Effector memory CD4-positive, alpha-beta T cell (primary cell): Measurements from ENCODE around the gene TSHZ2.

ENCODE experiments used
- DNase-seq, 3 donors: peaks; one replicate each; pipeline ENCODE4 v3.0.0-alpha.2; 2020
- H3K27ac ChIP-seq: 2 replicates; pipeline ENCODE4 v1.7.0; 2013; ENCODE audit warnings: mild to moderate bottlenecking, low read length, moderate library complexity; ENCODE audit not compliant: insufficient read depth, poor library complexity, severe bottlenecking
- H3K27me3 ChIP-seq: replicated peaks from 2 replicates; pipeline ENCODE4 v1.7.0; 2013; ENCODE audit warnings: mild to moderate bottlenecking, low read length; ENCODE audit not compliant: insufficient read depth, control insufficient read depth, poor library complexity, severe bottlenecking
- H3K36me3 ChIP-seq: 2 replicates; pipeline ENCODE4 v1.7.0; 2013; ENCODE audit warnings: mild to moderate bottlenecking, low read length, moderate library complexity; ENCODE audit not compliant: control insufficient read depth, insufficient read depth
- H3K4me1 ChIP-seq: 2 replicates; pipeline ENCODE4 v1.7.0; 2013; ENCODE audit warnings: low read length, mild to moderate bottlenecking; ENCODE audit not compliant: control insufficient read depth, insufficient read depth, poor library complexity, severe bottlenecking
- H3K4me3 ChIP-seq: 2 replicates; pipeline ENCODE4 v1.7.0; 2013; ENCODE audit warnings: low read length, low read depth, mild to moderate bottlenecking; ENCODE audit not compliant: insufficient read depth, poor library complexity, severe bottlenecking
- H3K9me3 ChIP-seq: 2 replicates; pipeline ENCODE4 v1.7.0; 2013; ENCODE audit warnings: mild to moderate bottlenecking, low read length, moderate library complexity; ENCODE audit not compliant: control insufficient read depth

The TSHZ2 gene

DNA sequence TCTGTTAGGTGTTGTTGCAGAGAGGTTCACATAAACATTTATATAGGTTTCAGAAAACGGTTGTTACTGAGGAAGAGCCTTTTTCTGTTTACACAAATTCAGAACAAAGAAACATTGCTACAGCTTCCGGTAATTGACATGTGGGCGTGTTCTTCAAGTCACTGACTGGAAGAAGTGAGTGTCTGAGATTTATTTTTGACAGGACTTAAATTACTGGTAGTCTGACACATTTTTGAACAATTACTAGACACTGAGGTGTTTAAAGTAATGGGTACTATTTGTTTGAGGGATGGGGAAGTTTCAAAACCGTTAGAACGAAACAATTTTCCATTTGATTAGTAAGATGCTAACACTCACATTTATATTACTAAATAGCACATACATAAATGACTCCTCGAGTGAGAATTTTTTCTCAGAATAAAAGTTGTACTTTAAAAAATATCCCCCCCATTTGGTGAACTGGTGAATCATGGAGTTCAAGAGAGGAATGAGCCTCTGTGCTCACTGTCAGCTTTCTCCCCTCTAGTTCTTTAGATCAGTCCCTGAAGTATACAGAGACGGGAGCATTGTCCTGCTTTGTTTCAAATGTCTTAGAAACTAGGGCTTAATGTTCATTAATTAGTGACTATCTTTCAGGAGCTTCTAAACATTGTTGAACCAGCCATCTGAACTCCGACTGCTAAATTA, 98.7 kb downstream of the TSHZ2 start:
- DNase-seq, result no peak
- Histone ChIP-seq H3K36me3 (no peaks in the 10 kb centered on the region), H3K27me3 (no peaks in the 10 kb centered on the region), H3K27ac (no peak overlapping the region), H3K9me3 (no peaks in the 10 kb centered on the region), H3K4me1 (no peaks in the 10 kb centered on the region), H3K4me3 (no peak overlapping the region)

DNA sequence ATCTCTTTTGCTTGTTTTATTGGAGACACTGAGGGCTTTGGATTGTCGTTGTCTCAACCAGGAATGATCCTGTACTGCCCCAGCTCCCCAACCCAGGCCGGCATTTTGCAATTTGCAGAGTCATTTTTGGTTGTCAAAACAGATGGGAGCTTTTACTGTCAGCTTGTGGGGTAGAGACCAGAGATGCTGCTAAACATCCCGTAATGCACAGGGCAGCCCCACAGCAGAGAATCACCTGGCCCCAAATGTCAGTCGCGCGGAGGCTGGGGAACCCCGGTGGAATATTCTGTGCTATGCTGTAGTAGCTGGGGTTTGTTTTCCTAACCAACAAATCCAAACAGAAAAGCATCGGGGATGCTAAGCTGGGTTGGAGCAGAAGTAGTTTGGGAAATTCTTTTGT, 99.7 kb downstream of the TSHZ2 start:
- no peak overlapping the region for H3K4me3 ChIP-seq
- H3K9me3 ChIP-seq, result no peaks in the 10 kb centered on the region
- no peak overlapping the region for H3K27ac ChIP-seq
- H3K4me1 ChIP-seq, result no peaks in the 10 kb centered on the region
- H3K36me3 ChIP-seq, result no peaks in the 10 kb centered on the region
- DNase-seq, result no peak
- no peaks in the 10 kb centered on the region for H3K27me3 ChIP-seq

DNA sequence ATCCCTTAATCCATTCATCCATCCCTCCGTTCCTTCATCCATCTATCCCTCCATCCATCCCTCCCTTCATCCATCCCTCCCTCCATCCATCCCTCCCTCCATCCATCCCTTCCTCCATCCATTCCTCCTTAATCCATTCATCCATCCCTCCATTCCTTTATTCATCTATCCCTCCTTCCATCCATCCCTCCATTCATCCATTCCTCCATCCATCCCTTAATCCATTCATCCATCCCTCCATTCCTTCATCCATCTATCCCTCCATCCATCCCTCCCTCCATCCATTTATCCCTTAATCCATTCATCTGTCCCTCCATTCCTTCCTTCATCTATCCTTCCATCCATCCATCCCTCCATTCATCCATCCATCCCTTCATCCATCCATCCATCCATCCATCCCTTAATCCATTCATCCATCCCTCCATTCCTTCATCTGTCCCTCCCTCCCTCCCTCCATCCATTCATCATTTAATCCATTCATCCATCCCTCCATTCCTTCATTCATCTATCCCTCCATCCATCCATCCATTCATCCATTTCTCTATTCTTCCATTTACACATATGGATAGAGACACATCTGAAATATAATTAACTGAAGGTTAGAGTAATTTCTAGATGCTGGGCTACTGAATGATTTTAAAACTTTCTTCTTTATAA, 100.9 kb downstream of the TSHZ2 start:
- Histone ChIP-seq H3K36me3 (no peaks in the 10 kb centered on the region), H3K27me3 (no peaks in the 10 kb centered on the region), H3K9me3 (no peaks in the 10 kb centered on the region), H3K4me3 (no peak overlapping the region), H3K27ac (no peak overlapping the region), H3K4me1 (no peaks in the 10 kb centered on the region)
- DNase-seq, result no peak

DNA sequence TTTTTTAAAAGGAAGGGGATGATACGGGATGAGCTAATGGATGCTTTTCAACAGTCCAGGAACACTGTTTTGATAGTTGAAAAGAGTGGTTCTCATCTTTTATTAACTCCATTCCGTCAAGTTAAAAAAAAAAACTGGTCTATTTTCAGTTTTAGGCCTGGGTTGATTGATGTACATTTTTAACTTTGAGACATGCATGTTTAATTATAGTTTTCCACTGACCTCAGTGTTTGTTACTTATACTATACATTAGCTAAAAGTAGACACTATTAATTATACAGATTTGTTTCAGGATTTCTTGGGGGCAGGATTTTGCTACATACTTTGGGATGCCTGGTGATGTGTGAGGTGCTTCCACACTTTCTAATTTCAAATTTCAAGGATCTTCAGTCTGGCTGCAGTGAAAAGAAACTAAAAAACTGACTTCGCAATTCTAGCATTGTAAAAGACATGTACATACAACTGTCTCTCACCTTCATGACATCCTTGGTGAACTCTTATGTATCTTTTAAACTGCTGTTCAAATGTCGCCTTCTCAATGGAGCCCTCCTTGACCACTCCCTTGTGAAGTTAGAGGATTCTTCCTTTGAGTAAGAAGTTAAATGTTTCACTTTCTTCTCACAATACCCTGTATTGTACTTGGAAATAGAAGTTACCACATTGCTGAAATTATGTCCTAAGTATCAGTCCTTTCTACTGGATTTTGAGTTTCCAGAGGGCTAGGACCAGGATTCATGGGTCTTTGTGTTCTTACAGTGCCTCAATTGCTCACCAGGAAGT, 101.7 kb downstream of the TSHZ2 start:
- DNase-seq, result no peak

DNA sequence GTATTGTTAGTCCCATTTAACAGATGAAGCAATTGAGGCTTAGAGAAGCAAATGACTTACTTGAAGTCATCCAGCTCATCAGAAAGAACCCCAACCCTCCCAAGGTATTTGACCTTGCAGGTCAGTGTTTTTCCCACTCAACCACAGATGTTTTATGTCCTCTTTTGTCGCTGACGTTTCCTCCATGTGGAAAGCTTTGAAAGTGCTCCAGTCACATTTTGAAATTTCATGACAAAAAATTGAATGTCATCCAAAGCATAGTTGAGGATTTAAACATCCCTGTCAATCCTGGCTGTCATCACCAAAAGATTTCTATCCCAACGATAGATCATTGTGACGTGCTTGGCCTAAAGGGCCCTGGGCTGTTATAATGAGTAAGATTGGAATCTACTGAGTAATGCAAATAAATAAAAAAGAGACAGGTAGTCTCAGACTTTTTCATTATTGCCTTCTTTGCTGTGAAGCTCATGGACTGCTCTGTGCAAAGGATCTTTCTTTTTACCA, 102.7 kb downstream of the TSHZ2 start:
- H3K4me1 ChIP-seq, result no peaks in the 10 kb centered on the region
- H3K4me3 ChIP-seq, result no peak overlapping the region
- no peak for DNase-seq
- no peak overlapping the region for H3K27ac ChIP-seq
- no peaks in the 10 kb centered on the region for H3K27me3 ChIP-seq
- no peaks in the 10 kb centered on the region for H3K9me3 ChIP-seq
- H3K36me3 ChIP-seq, result no peaks in the 10 kb centered on the region

More for the DNA sequence above, 101.7 kb downstream of the TSHZ2 start:
- Histone ChIP-seq H3K36me3 (no peaks in the 10 kb centered on the region), H3K27me3 (no peaks in the 10 kb centered on the region), H3K27ac (no peak overlapping the region), H3K4me1 (no peaks in the 10 kb centered on the region), H3K9me3 (no peaks in the 10 kb centered on the region), H3K4me3 (no peak overlapping the region)

DNA sequence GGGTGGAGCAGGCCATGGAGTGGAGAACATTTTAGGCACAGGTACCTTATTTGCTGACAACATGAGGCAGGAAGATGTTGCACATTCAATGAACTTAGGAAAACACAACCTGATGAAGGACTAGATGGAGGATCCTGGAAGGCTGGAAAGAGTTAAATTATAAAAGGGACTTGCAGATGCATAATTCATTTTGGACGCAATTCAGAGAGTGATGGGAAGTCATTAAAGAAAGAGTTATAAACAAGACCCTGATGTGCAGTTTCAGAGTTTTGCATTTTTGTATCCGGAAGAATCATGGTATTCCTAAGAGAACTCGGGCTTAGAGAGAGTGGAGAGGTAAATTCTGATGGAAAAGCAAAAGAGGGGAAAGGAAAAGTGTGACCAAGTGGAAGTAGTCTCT, 104.5 kb downstream of the TSHZ2 start:
- DNase-seq, result no peak
- no peaks in the 10 kb centered on the region for H3K9me3 ChIP-seq
- no peak overlapping the region for H3K27ac ChIP-seq
- no peaks in the 10 kb centered on the region for H3K27me3 ChIP-seq
- H3K4me3 ChIP-seq, result no peak overlapping the region
- no peaks in the 10 kb centered on the region for H3K4me1 ChIP-seq
- H3K36me3 ChIP-seq, result no peaks in the 10 kb centered on the region

DNA sequence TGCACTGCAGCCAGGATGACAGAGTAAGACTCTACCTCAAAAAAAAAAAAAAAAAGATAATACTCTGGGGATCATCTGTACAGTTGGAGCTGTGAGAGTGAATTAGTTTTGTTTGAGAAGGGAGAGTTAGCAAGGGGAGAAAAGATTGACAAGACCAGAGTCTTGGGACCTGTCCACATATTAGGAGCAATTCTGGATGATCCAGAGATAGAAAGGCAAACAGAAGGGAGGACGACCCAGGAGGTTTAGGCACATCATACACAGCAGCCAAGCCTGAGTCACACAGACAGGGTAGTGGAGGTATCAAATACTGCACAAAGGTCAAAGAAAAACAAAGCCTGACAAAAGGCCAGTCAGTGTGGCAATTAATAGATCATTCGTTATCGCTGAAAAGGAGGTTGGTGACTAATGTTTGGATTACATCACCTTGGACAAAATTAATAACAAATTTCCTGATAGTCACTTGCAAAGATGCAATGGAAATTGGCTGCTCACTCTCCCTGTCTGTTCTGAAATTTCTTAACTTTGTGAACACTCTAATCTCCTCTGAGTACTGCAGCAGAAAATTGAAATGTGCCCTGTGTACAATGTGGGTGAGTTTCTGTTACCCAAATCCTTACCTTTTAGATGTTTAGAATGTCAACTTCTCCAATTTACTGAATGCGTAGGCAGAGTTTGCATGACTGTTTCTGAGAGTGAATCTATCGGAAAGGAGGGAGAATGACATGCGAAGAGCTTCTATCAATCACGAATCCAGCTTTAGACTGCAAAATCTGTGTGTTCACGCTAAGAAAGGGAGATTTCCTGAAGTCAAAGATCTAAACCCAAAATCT, 105.4 kb downstream of the TSHZ2 start:
- Histone ChIP-seq H3K9me3 (no peaks in the 10 kb centered on the region), H3K4me1 (no peaks in the 10 kb centered on the region), H3K27ac (no peak overlapping the region), H3K4me3 (no peak overlapping the region), H3K36me3 (no peaks in the 10 kb centered on the region), H3K27me3 (no peaks in the 10 kb centered on the region)
- no peak for DNase-seq

DNA sequence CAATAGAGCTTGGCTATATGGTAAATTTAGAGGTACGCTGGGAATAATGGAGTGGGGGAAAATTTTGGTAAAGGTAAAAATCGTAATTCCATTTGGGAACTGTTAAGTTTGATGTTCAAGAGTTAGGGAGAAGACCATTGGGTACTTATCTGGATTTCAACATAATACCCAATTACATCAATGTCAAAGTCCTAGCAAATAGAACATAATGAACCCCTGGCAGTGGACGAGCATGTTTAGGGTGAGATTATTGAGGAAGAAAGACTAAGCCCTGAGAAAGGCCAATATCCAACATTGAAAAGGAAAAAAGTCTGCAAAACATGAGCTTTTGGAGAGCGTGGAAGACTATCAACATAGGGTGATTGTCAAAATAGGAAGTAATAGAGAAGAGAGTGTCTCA, 106.6 kb downstream of the TSHZ2 start:
- no peaks in the 10 kb centered on the region for H3K27me3 ChIP-seq
- no peak overlapping the region for H3K4me3 ChIP-seq
- H3K4me1 ChIP-seq, result no peaks in the 10 kb centered on the region
- H3K9me3 ChIP-seq, result no peaks in the 10 kb centered on the region
- no peak for DNase-seq
- H3K27ac ChIP-seq, result no peak overlapping the region
- H3K36me3 ChIP-seq, result no peaks in the 10 kb centered on the region

DNA sequence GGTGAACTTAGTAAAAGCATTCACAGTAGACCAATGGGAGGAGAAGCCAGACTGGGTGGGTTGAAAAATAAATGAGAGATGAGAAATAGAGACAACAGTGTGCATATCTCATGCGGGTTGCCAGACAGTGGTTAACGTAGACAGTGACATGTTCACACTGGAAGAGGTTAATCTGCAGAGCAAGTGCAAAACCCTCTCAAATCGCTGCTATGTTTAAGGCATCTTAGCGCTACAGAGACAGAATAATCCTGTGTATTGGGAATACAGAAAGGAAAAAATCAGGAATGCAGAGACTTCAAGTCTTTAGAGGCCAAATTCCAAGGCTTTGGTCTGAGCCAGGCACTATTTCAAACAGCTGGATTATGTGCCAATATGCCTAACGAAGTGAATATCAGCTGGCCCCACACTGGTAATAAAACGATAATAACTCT, 107.1 kb downstream of the TSHZ2 start:
- H3K27ac ChIP-seq, result no peak overlapping the region
- H3K4me3 ChIP-seq, result no peak overlapping the region
- no peaks in the 10 kb centered on the region for H3K36me3 ChIP-seq
- DNase-seq, result no peak
- no peaks in the 10 kb centered on the region for H3K9me3 ChIP-seq
- no peaks in the 10 kb centered on the region for H3K27me3 ChIP-seq
- no peaks in the 10 kb centered on the region for H3K4me1 ChIP-seq
